Upper lobe of left lung (tissue), 4 donors: ENCODE data around the gene MBNL2.

Experiments used
- EP300 ChIP-seq, 4 donors: sonication (generic); formaldehyde crosslinking; IDR thresholded peaks; one replicate each; pipeline ENCODE4 v1.5.1; 2017; ENCODE audit warnings: antibody characterized with exemption in 4 of 4, control low read depth in 2 of 4
- POLR2AphosphoS5 ChIP-seq, 2 donors: sonication (generic); formaldehyde crosslinking; IDR thresholded peaks; one replicate each; pipeline ENCODE4 v1.5.1; 2017; ENCODE audit warnings: antibody characterized with exemption in 2 of 2
- TF ChIP-seq, protein P1 (sequence below), 6 experiments: fragments of 450-650 bp in 4 of 6; fragments of 200-600 bp in 2 of 6; sonication (generic) in 2 of 6; IDR thresholded peaks; one replicate each; pipeline ENCODE4 v1.5.1; 2016 to 2019; ENCODE audit warnings: antibody characterized with exemption in 6 of 6

DNA sequence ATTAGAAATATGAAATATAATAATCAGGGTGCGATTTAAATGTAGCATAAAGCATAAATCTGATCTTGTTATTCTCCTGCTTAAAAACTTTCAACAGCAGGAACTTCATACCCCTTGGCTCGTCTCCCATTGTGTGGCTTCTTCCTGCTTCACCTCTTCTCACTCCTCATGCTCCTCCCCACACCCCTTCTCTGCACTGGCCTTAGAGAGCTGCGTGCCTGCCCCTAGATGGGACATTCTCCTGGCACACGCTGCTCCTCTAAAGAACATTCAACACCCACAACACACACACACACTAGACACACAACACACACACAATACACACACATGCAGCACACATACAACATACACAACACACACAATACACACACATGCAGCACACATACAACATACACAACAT lies 107.2 kb downstream of the MBNL2 start:
- TF ChIP-seq, protein P1, sequence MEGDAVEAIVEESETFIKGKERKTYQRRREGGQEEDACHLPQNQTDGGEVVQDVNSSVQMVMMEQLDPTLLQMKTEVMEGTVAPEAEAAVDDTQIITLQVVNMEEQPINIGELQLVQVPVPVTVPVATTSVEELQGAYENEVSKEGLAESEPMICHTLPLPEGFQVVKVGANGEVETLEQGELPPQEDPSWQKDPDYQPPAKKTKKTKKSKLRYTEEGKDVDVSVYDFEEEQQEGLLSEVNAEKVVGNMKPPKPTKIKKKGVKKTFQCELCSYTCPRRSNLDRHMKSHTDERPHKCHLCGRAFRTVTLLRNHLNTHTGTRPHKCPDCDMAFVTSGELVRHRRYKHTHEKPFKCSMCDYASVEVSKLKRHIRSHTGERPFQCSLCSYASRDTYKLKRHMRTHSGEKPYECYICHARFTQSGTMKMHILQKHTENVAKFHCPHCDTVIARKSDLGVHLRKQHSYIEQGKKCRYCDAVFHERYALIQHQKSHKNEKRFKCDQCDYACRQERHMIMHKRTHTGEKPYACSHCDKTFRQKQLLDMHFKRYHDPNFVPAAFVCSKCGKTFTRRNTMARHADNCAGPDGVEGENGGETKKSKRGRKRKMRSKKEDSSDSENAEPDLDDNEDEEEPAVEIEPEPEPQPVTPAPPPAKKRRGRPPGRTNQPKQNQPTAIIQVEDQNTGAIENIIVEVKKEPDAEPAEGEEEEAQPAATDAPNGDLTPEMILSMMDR (IDR thresholded peaks at IDR 0.05) = no peak
- TF ChIP-seq EP300 (IDR thresholded peaks at IDR 0.05) (no peak), POLR2AphosphoS5 (IDR thresholded peaks at IDR 0.05) (no peak)
